Left cardiac atrium (tissue), 4 donors: ENCODE results near the gene KLC4. TPM values are rescaled to one million over a fixed set of nuclear protein-coding genes. Genes with fewer than 3 reads are reported as not detected.

Experiments used
- ATAC-seq, 2 donors: fragments of 200-7000 bp; cut with Tn5 transposase; one replicate each; pipeline ENCODE4 v1.9.1; 2020; ENCODE audit warnings: mild to moderate bottlenecking in 2 of 2, moderate library complexity in 2 of 2
- DNase-seq: peaks from one replicate; pipeline ENCODE4 v3.0.0-alpha.2; 2020
- intact Hi-C, 2 donors: fragments of 100-400 bp; cut with DNase I; formaldehyde crosslinking; loops; one replicate each; pipeline versions ENCODE4 v1.14.1 to v1.15.1; 2022 to 2023
- total RNA-seq, 2 donors: library from RNA; stranded (reverse); fragmentation: NEBNext Ultra II Directional; extraction: Animal tissue kit (Norgen Biotek cat#: 25700); gene quantifications; one replicate each; pipeline ENCODE4 v1.2.1, GENCODE V29; 2021
- donor health status: DM: no; HTN: yes; CAD: no.
- donor health status: DM: no; HTN: yes; CAD: no; lungs with severe emphysema.
- donor health status: DM: yes; HTN: yes; CAD: no.
- donor health status: Dilated cardiomyopathy.

Gene KLC4
- total RNA-seq, 2 donors from 2014 or later = 37.0 to 37.5 TPM

- intact Hi-C loops = no loop called here
- no peak for DNase-seq
- peak in 1 of 2 donors; percentile 15 for ATAC-seq
Measured at GRCh38 chr6:43082806-43083655, 23.6 kb downstream of the KLC4 start.

- intact Hi-C loops = no loop called here
Measured at GRCh38 chr6:43086022-43086658, 26.7 kb downstream of the KLC4 start.

GRCh38 chr6:43088654-43089056, 29.2 kb downstream of the KLC4 start:
- intact Hi-C loops = no loop called here
- ATAC-seq (no peak), DNase-seq (no peak)

More at GRCh38 chr6:43086022-43086658, 26.7 kb downstream of the KLC4 start:
- ATAC-seq = no peak
- no peak for DNase-seq

GRCh38 chr6:43089467-43089866, 30.0 kb downstream of the KLC4 start:
- ATAC-seq = no peak
- intact Hi-C loops = no loop called here
- no peak for DNase-seq

GRCh38 chr6:43089874-43090558, 30.6 kb downstream of the KLC4 start:
- ATAC-seq = no peak
- no peak for DNase-seq
- intact Hi-C loops = no loop called here

- DNase-seq = no peak
- no peak for ATAC-seq
- intact Hi-C loops = no loop called here
Measured at GRCh38 chr6:43090559-43090956, 31.1 kb downstream of the KLC4 start.

GRCh38 chr6:43091020-43091419, 31.6 kb downstream of the KLC4 start:
- DNase-seq (no peak), ATAC-seq (no peak)
- intact Hi-C loops = no loop called here

GRCh38 chr6:43091436-43091991, 32.1 kb downstream of the KLC4 start:
- intact Hi-C loops = no loop called here
- no peak for ATAC-seq
- no peak for DNase-seq

GRCh38 chr6:43092635-43093034, 33.2 kb downstream of the KLC4 start:
- ATAC-seq = no peak
- intact Hi-C loops = no loop called here
- DNase-seq = no peak

GRCh38 chr6:43093436-43094289, 34.2 kb downstream of the KLC4 start:
- ATAC-seq (peak; percentile 70 to 82), DNase-seq (no peak)
- intact Hi-C loops = no loop called here

GRCh38 chr6:43095939-43096338, 36.5 kb downstream of the KLC4 start:
- intact Hi-C loops = no loop called here
- no peak for DNase-seq
- ATAC-seq = peak in 1 of 2 donors; percentile 24

- intact Hi-C loops = no loop called here
- DNase-seq = no peak
- ATAC-seq = peak; percentile 79 to 85
Measured at GRCh38 chr6:43096451-43097097, 37.1 kb downstream of the KLC4 start.

GRCh38 chr6:43097098-43097489, 37.7 kb downstream of the KLC4 start:
- DNase-seq (no peak), ATAC-seq (peak in 1 of 2 donors; percentile 17)
- intact Hi-C loops = no loop called here

- no peak for ATAC-seq
- intact Hi-C loops = no loop called here
- no peak for DNase-seq
Measured at GRCh38 chr6:43097502-43097901, 38.1 kb downstream of the KLC4 start.

- no peak for DNase-seq
- intact Hi-C loops = no loop called here
- ATAC-seq = no peak
Measured at GRCh38 chr6:43101497-43101896, 42.1 kb downstream of the KLC4 start.

- intact Hi-C loops = no loop called here
- ATAC-seq (no peak), DNase-seq (no peak)
Measured at GRCh38 chr6:43103253-43103876, 43.9 kb downstream of the KLC4 start.

- DNase-seq = no peak
- intact Hi-C loops = no loop called here
- peak in 1 of 2 donors; percentile 58 for ATAC-seq
Measured at GRCh38 chr6:43105538-43106222, 46.2 kb downstream of the KLC4 start.
